ENCODE measurements around the gene NRP1.

- TF ChIP-seq CTCF (IDR thresholded peaks at IDR 0.05; ENCODE audit: low read depth, low read length, missing input control), result no peak
- no peak for TF ChIP-seq TAF1 (conservative IDR thresholded peaks at IDR 0.05)
- no peak for TF ChIP-seq SP1 (IDR thresholded peaks at IDR 0.05)
- no peak for TF ChIP-seq JUND (IDR thresholded peaks at IDR 0.05)
- TF ChIP-seq REST (IDR thresholded peaks at IDR 0.05), result no peak
- TF ChIP-seq HNF4A (conservative IDR thresholded peaks at IDR 0.05), result no peak
- TF ChIP-seq MAX (IDR thresholded peaks at IDR 0.05), result no peak
- TF ChIP-seq GABPA (IDR thresholded peaks at IDR 0.05 in 1 of 2, conservative IDR thresholded peaks at IDR 0.05 in 1 of 2), result no peak
Observed at GRCh38 chr10:33377658-33378025, 43.2 kb upstream of the NRP1 start.
